ENCODE data around the gene PTPA. TPM values are rescaled to one million over a fixed set of nuclear protein-coding genes. Genes with fewer than 3 reads are reported as not detected.

Gene PTPA
- total RNA-seq, 3 donors from 2014 or later: 95.3 to 109 (median 109) TPM

GRCh38 chr9:129140397-129141065 is 29.3 kb downstream of the PTPA start:
- intact Hi-C loops (cut with DNase I, micrococcal nuclease): no loop called here
- ATAC-seq (peak; percentile 53), DNase-seq (peak; percentile 63 to 73 (median 73))
- TF ChIP-seq, protein P1, sequence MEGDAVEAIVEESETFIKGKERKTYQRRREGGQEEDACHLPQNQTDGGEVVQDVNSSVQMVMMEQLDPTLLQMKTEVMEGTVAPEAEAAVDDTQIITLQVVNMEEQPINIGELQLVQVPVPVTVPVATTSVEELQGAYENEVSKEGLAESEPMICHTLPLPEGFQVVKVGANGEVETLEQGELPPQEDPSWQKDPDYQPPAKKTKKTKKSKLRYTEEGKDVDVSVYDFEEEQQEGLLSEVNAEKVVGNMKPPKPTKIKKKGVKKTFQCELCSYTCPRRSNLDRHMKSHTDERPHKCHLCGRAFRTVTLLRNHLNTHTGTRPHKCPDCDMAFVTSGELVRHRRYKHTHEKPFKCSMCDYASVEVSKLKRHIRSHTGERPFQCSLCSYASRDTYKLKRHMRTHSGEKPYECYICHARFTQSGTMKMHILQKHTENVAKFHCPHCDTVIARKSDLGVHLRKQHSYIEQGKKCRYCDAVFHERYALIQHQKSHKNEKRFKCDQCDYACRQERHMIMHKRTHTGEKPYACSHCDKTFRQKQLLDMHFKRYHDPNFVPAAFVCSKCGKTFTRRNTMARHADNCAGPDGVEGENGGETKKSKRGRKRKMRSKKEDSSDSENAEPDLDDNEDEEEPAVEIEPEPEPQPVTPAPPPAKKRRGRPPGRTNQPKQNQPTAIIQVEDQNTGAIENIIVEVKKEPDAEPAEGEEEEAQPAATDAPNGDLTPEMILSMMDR (IDR thresholded peaks at IDR 0.05): no peak
- H3K36me3 ChIP-seq (ENCODE audit: low read depth): no peaks in the 10 kb centered on the region
- H3K4me3 ChIP-seq: no peak overlapping the region
- H3K4me1 ChIP-seq (ENCODE audit: low read depth): peaks cover 48% of the 10 kb centered on the region
- H3K9me3 ChIP-seq: no peaks in the 10 kb centered on the region

DNA sequence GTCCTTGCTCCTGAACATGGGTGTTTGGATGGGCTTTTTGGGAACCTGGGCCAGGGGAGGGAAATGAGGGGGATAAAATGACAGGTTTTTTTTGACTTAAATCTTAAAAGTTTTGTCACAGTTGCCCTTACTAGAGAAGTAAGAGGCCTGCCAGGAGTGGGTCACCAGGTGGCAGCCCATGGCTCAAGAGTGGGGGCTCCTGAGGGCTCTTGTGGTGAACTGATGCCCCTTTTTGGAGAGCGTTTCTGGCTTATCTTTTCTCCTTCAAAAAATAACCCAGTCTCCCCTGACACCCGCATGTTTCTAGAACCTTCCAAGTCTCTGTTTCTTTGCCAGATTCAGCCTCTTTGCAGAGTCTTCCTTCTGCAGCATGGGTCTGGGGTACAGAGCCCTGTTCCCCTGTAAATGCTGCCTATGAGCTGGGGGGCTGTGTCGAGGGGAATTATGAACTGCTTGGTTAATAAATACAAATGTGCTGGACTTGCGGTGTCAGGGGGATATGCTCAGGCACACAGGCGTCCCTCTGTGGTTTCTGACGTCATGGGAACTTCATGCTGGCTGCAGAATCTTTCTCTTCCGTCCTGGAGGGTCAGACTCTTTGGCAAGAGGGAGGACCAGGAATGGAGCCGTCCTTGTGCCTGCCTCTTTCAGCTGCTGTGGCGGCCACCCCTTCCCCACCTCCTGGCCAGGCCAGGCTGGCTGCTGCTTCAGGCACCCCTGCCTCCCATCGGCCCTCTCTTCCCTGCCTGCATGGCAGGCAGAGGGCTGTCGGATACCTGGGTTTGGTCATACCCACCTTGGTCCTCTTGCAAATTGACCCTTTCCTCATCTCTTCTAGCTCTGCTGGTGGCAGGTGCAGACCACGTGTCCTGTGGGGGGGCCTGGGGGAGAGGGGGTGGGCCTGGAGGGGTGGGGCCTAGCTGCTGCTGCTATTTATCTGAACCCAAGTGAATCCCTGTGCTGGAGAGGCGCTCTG is 30.1 kb downstream of the PTPA start:
- Histone ChIP-seq H3K4me3 (no peak overlapping the region), H3K9me3 (no peaks in the 10 kb centered on the region), H3K4me1 (ENCODE audit: low read depth) (peaks cover 51% of the 10 kb centered on the region), H3K36me3 (ENCODE audit: low read depth) (no peaks in the 10 kb centered on the region)
- intact Hi-C loops (cut with DNase I, micrococcal nuclease): no loop called here
- ATAC-seq (no peak), DNase-seq (peak in 1 of 3 donors; percentile 59)
- TF ChIP-seq, protein P1 (IDR thresholded peaks at IDR 0.05): no peak

- ATAC-seq: no peak
- no peak overlapping the region for H3K4me3 ChIP-seq
- DNase-seq: peak in 1 of 3 donors; percentile 42
- no peaks in the 10 kb centered on the region for H3K36me3 ChIP-seq (ENCODE audit: low read depth)
- peaks cover 51% of the 10 kb centered on the region for H3K4me1 ChIP-seq (ENCODE audit: low read depth)
- H3K9me3 ChIP-seq: no peaks in the 10 kb centered on the region
- TF ChIP-seq, protein P1 (IDR thresholded peaks at IDR 0.05): no peak
- intact Hi-C loops (cut with DNase I, micrococcal nuclease): no loop called here
These were observed 31.1 kb downstream of the PTPA start for GRCh38 chr9:129142138-129142935.

GRCh38 chr9:129143031-129143927 is 32.1 kb downstream of the PTPA start:
- Histone ChIP-seq H3K36me3 (ENCODE audit: low read depth) (no peaks in the 10 kb centered on the region), H3K4me3 (no peak overlapping the region), H3K4me1 (ENCODE audit: low read depth) (peaks cover 51% of the 10 kb centered on the region), H3K9me3 (no peaks in the 10 kb centered on the region)
- peak; percentile 57 for ATAC-seq
- TF ChIP-seq, protein P1 (IDR thresholded peaks at IDR 0.05): peak; percentile 94
- intact Hi-C loops (cut with DNase I, micrococcal nuclease): no loop called here
- DNase-seq: peak; percentile 88 to 90 (median 90)

Data from mucosa of descending colon (tissue), 3 donors.